ENCODE data around the gene ZIM2. TPM values are rescaled to one million over a fixed set of nuclear protein-coding genes. Genes with fewer than 3 reads are reported as not detected.

Gene ZIM2
- total RNA-seq, 1 experiment from 2014 or later = not detected

- no peak for TF ChIP-seq CTCF (IDR thresholded peaks at IDR 0.05; ENCODE audit: unreplicated experiment)
- no peaks in the 10 kb centered on the region for H3K4me1 Mint-ChIP-seq (ENCODE audit: insufficient read depth, unreplicated experiment)
Measured at GRCh38 chr19:56869886-56870285, 29.4 kb upstream of the ZIM2 start.

GRCh38 chr19:56868446-56868845, 27.9 kb upstream of the ZIM2 start:
- no peak overlapping the region for H3K27ac Mint-ChIP-seq (ENCODE audit: low read depth, unreplicated experiment)
- peaks cover 35% of the 10 kb centered on the region for H3K9me3 Mint-ChIP-seq (ENCODE audit: unreplicated experiment)
- no peaks in the 10 kb centered on the region for H3K4me1 Mint-ChIP-seq (ENCODE audit: insufficient read depth, unreplicated experiment)
- H3K27me3 Mint-ChIP-seq (ENCODE audit: insufficient read depth, unreplicated experiment) = no peaks in the 10 kb centered on the region
- no TSS peak for BruUV-seq (replicated peaks)
- H3K36me3 Mint-ChIP-seq (ENCODE audit: insufficient read depth, unreplicated experiment) = no peaks in the 10 kb centered on the region
- intact Hi-C loops (cut with micrococcal nuclease) = no loop called here
- TF ChIP-seq CTCF (IDR thresholded peaks at IDR 0.05; ENCODE audit: unreplicated experiment) = no peak
- ChIA-PET CTCF (no interaction called here), POLR2A (no interaction called here)
- H3K4me3 Mint-ChIP-seq (ENCODE audit: unreplicated experiment) = no peak overlapping the region
- no peak for DNase-seq (ENCODE audit: unreplicated experiment)

More at GRCh38 chr19:56869886-56870285, 29.4 kb upstream of the ZIM2 start:
- Mint-ChIP-seq H3K27ac (ENCODE audit: low read depth, unreplicated experiment) (no peak overlapping the region), H3K4me3 (ENCODE audit: unreplicated experiment) (no peak overlapping the region), H3K9me3 (ENCODE audit: unreplicated experiment) (peaks cover 45% of the 10 kb centered on the region), H3K36me3 (ENCODE audit: insufficient read depth, unreplicated experiment) (no peaks in the 10 kb centered on the region), H3K27me3 (ENCODE audit: insufficient read depth, unreplicated experiment) (no peaks in the 10 kb centered on the region)
- ChIA-PET CTCF (no interaction called here), POLR2A (no interaction called here)
- intact Hi-C loops (cut with micrococcal nuclease) = no loop called here
- no peak for DNase-seq (ENCODE audit: unreplicated experiment)
- no TSS peak for BruUV-seq (replicated peaks)

- Mint-ChIP-seq H3K4me3 (ENCODE audit: unreplicated experiment) (no peak overlapping the region), H3K36me3 (ENCODE audit: insufficient read depth, unreplicated experiment) (no peaks in the 10 kb centered on the region), H3K27ac (ENCODE audit: low read depth, unreplicated experiment) (no peak overlapping the region), H3K4me1 (ENCODE audit: insufficient read depth, unreplicated experiment) (no peaks in the 10 kb centered on the region), H3K27me3 (ENCODE audit: insufficient read depth, unreplicated experiment) (no peaks in the 10 kb centered on the region), H3K9me3 (ENCODE audit: unreplicated experiment) (peaks cover 31% of the 10 kb centered on the region)
- ChIA-PET POLR2A (no interaction called here), CTCF (interaction anchor here (0.6 kb wide), 1 partner anchor 551 kb away, joined by 4 read pairs; no protein-coding TSS in a partner anchor)
- intact Hi-C loops (cut with micrococcal nuclease) = no loop called here
- TF ChIP-seq CTCF (IDR thresholded peaks at IDR 0.05; ENCODE audit: unreplicated experiment) = no peak
- no peak for DNase-seq (ENCODE audit: unreplicated experiment)
- BruUV-seq (replicated peaks) = no TSS peak
Measured at GRCh38 chr19:56866538-56866937, 26.0 kb upstream of the ZIM2 start.

- intact Hi-C loops (cut with micrococcal nuclease) = no loop called here
- H3K4me1 Mint-ChIP-seq (ENCODE audit: insufficient read depth, unreplicated experiment) = no peaks in the 10 kb centered on the region
- no peak for DNase-seq (ENCODE audit: unreplicated experiment)
- no peak overlapping the region for H3K4me3 Mint-ChIP-seq (ENCODE audit: unreplicated experiment)
- POLR2A ChIA-PET = no interaction called here
- BruUV-seq (replicated peaks) = no TSS peak
- no peak overlapping the region for H3K27ac Mint-ChIP-seq (ENCODE audit: low read depth, unreplicated experiment)
- CTCF ChIA-PET = interaction anchor here (0.6 kb wide), 1 partner anchor 118 kb away, joined by 3 read pairs; no protein-coding TSS in a partner anchor
- peaks cover 14% of the 10 kb centered on the region for H3K9me3 Mint-ChIP-seq (ENCODE audit: unreplicated experiment)
- H3K27me3 Mint-ChIP-seq (ENCODE audit: insufficient read depth, unreplicated experiment) = no peaks in the 10 kb centered on the region
- H3K36me3 Mint-ChIP-seq (ENCODE audit: insufficient read depth, unreplicated experiment) = no peaks in the 10 kb centered on the region
- TF ChIP-seq CTCF (IDR thresholded peaks at IDR 0.05; ENCODE audit: unreplicated experiment) = no peak
Measured at GRCh38 chr19:56864443-56865125, 24.1 kb upstream of the ZIM2 start.
